RCC 7860 (cell line): ENCODE results near the gene LIPI.
"Not testable (repeated sequence)": the region's sequence is repeated elsewhere in the genome, so short reads cannot be mapped to it uniquely, and the experiment has no call there.

Experiments
- DNase-seq: peaks from one replicate; pipeline ENCODE4 v3.0.0-alpha.2; 2015; ENCODE audit warnings: low spot score
- FAIRE-seq: peaks from 2 replicates; lab custom pipeline; 2012; peaks lifted over from hg19 to GRCh38; lab: Jason Lieb, UNC

The LIPI gene

DNA sequence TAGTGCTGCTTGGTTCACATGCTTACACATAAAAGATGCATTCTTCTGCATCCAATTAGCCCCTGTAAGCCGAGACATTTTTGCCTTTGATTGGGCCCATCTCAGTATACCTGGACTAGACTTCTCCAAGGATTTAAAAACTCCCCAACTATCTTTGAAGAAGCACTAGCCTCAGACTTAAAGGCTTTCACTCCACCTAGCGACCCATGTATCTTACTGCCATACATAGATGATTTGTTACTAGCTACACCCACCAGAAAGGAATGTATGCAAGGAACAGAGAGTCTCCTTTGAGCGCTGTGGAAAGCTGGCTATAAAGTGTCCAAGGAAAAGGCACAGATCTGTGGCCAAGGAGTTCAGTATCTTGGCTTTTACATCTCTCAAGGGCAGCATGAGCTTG is 91.7 kb downstream of the LIPI start:
- DNase-seq (no peak), FAIRE-seq (no peak)

DNA sequence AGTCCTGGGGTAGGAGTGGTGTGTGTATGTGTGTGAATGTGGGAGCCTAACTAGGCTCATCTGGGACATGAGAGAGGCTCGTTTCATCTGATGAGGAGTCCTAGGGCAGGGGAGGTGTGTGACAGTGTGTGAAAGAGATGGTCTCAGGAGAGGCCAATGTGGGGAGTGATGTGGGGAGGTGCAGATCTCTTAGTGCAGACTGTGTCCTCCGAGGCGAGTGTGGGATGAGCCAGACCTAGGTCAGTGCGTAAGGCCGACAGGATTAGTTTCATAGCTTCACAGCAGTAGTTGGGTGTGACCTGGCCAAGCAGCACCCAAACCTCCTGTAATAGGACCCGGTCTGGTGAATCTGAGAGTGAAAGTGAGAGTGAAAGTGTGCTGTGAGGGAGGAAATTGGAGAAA is 94.7 kb downstream of the LIPI start:
- DNase-seq (no peak), FAIRE-seq (no peak)

DNA sequence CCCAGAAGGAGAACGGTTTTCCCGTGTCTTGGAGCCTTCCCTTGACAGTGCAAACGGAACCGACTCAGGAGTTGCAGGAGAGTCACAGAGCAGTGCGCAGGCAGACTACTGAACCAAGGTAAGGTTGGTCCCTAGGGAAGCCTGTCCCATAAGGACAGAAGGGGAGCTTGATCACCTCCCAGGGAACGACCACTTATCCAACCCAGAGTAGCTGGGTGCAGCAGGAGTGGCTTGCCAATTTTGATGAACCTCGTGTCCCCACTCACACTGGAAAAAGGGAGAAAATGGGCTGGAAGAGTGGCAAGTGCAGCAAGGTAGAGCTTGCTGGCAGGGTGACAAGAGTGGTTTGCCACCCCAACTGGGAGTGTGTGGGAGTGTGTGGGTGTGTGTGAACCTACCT is 95.1 kb downstream of the LIPI start:
- DNase-seq (no peak), FAIRE-seq (no peak)

DNA sequence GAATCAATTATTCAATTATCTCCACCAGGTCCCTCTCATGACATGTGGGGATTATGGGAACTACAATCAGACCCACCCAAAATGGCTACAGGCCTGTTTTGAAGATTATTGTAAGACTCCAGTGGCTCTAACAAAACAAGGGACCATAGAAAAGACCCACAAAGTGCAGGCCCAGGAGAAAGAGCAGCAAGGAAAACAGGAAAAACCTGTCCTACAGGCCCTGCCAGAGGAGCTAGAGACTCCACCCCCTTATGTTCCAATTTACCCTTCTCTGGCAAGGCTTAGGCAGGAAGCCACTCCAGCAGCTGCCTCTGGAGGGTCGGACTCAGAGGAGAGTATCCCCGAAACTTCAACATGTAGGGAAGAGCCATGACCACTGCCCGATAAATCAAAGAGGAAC is 96.5 kb downstream of the LIPI start:
- FAIRE-seq: no peak
- DNase-seq: no peak

DNA sequence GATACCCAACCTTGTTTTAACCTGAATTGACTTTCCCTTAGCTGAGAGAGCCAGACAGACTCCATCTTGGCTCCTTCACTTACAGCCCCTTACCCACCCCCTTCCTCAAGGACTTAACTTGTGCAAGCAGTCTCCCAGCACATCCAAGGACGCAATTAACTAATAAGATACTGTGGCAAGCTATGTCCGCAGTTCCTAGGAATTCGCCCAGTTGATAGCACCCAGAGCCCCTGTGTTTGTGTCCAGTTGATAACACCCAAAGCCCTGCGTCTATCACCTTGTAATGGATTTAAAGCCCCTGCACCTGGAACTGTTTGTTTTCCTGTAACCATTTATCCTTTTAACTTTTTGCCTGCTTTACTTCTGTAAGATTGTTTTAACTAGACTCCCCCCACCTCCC is 106.2 kb downstream of the LIPI start:
- not testable (repeated sequence) for FAIRE-seq

DNA sequence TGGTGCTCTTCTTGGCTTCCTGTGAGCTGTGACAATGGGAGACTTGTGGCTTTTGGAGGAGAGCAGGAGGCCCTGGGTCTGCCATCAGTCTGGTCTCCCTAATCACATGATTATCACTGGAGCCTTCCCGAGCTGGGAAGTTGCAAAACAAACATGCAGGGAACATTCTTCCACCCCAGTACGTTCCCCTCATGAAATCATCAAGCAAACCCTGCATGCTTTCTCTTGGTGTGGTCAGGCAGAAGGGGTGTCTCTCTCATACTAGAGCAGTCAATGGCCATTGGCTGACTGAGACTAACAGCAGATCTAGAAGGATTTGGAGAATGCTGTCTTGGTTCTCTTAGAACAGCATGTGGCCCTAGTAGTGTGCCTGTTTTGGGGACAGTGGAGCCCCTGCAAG is 111.2 kb downstream of the LIPI start:
- DNase-seq: no peak
- no peak for FAIRE-seq

More for the DNA sequence above, 106.2 kb downstream of the LIPI start:
- not testable (repeated sequence) for DNase-seq

DNA sequence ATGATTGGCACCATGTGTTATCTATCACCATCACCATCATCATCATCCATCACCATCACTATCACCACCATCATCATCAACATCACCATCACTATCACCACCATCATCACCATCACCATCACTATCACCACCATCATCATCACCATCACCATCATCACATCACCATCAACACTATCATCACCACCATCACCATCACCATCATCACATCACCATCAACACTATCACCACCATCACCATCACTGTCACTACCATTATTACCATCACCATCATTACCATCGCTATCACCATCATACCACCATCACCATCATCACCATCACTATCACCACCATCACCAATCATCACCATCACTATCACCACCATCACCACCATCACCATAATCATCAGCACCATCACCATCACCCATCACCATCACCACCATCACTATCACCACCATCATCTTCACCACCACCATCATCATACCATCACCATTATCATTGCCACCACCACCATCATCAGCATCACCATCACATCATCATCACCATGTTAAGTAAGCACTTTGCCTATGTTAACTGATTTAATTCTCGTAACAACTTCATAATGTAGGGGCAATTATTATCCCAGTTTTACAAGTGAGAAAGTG is 112.8 kb downstream of the LIPI start:
- no peak for DNase-seq
- no peak for FAIRE-seq

DNA sequence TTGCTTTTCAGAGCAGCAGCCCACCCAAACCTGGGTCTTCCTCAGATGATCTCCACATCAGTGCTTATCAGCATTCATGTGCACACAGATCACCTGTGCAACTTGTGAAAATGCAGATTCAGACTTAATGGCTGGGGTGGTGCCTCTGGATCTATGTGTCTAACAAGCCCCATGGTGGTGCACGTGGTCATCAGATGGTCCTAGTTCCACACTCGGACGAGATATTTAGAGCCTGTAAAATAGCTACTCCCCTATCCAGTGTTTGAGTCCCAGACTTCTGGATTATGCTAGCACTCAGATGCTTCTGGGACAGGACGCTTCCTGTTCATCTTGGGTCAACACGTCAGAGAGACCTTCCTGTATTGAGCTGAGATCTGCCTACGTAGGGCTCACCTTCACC is 114.2 kb downstream of the LIPI start:
- FAIRE-seq: no peak
- DNase-seq: no peak

DNA sequence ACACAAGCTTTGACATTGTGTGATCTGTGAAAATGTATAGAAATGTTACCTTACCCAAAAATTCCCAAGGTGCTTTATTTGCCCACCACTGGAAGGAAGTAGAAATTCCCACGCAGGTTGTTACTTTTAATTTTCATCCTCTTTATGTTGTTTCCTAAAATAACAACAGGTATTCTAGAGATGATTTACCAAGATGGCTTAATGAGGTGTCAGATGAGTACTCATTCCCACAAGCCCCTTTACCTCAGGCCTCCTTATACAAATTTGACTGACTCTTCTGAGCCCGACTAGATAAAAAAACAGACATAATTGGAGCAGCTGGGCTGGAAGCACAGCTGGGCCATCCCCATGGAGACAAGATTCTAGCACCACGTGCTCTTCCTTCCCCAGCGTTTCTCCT is 114.6 kb downstream of the LIPI start:
- FAIRE-seq: no peak
- DNase-seq: no peak

DNA sequence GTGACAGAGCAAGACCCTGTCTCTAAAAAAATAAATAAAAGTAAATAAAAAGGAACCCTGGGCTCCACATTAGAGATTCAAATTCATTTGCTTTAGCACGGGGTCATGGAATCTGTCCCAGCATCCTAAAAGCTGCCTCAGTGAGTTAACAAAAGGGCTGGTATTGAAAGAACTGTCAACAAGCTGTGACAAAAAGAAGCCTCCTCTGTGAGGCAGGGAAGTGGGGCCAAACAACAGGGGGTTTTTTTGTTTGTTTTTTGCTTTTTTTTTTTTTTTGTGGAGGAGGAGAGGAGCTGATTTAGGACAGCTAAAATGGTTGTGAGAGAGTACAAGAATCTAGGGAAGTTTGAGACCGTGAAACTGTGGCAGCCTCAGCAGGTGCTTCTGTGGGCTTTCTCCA is 115.7 kb downstream of the LIPI start:
- DNase-seq (no peak), FAIRE-seq (no peak)

DNA sequence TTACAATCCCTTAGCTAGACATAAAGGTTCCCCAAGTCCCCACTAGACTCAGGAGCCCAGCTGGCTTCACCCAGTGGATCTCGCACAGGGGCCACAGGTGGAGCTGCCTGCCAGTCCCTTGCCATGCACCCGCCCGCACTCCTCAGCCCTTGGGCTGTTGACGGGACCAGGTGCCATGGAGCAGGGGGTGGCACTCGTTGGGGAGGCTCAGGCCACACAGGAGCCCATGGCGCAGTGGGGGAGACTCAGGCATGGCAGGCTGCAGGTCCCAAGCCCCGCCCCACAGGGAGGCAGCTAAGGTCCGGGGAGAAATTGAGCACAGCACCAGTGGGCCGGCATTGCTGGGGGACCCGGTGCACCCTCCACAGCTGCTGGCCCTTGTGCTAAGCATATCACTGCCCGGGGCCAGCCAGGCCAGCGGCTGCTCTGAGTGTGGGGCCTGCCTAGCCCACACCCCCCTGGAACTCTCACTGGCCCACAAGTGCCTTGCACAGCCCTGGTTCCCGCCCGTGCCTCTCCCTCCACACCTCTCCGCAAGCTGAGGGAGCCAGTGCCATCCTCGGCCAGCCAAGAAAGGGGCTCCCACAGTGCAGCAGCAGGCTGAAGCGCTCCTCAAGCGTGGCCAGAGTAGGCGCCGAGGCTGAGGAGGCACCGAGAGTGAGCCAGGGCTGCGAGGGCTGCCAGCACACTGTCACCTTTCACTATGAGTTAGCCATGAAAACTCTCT is 117.8 kb downstream of the LIPI start:
- no peak for FAIRE-seq

DNA sequence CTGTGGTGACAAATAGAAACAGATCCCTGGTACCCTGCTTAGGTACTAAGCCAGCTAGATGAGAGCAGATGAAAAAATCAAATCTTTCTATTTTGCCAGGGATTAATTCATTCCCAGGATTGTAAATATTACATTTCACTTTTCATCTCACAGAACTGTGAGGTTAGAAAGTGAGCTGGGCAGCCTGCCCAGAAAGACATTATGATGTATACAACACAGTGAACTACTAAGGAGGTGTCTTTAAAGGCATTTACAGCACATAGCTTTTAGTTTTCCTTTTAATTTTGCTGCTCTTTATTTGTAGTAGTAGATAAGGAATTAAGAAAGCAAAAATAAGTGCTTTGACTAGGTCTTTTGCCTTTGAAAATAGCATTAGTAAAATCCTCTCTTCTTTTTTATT is 120.6 kb downstream of the LIPI start:
- DNase-seq, FAIRE-seq: not testable (repeated sequence)

More for the DNA sequence above, 117.8 kb downstream of the LIPI start:
- no peak for DNase-seq

DNA sequence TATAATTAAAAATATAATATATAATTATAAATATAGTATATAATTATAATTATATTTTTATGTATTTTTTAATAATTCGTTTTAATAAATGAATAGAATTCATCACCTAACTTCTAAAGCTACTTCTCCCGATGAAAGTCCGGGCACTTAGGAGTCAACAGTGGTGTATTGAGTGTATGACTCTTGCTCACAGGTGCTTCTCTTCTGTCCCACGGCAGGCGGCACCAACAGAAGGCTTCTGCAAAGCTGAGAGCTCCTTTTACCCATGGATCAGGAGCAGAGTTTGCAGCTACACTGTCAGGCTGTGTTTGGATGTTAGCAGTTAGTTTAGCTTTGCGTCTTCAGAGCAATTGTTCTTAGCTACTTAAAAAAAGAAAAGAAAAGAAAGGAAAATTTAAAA is 122.4 kb downstream of the LIPI start:
- FAIRE-seq: no peak
- no peak for DNase-seq

DNA sequence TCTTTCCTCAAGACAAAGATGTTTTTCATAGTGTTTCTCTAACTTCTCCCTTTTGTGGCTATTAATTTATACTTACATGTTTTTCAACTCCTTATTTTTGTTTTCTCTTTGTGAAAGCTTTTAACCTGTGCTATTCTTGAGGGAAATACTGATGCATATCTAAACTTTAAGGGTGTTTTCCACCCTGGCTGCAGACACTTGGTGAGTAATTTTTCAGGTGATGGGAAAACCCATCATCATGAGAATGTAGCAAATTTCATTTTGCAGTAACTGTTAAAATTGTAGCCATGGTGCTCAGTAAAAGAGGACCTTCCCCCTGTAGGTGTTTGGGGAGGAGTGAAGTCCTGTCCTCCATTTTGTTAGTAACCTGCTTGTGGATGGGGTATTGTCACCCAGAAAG is 124.2 kb downstream of the LIPI start:
- DNase-seq (no peak), FAIRE-seq (no peak)

DNA sequence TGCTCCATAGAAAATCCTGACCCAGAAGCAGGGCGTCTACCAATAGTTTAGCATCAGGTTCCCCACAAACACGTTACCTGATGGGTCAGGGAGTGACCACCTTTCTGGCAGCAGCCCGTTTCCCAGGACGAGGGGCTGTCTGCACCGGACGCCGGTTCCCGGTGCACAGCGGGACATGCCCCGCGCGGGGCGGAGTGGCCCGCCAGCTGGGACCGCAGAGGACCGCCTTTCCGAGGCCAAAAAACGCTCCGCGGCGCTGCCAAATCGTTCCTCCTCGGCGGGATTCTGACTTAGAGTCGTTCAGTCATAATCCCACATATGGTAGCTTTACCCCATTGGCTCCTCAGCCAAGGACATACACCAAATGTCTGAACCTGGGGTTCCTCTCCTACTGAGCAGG is 126.1 kb downstream of the LIPI start:
- DNase-seq (no peak), FAIRE-seq (no peak)

DNA sequence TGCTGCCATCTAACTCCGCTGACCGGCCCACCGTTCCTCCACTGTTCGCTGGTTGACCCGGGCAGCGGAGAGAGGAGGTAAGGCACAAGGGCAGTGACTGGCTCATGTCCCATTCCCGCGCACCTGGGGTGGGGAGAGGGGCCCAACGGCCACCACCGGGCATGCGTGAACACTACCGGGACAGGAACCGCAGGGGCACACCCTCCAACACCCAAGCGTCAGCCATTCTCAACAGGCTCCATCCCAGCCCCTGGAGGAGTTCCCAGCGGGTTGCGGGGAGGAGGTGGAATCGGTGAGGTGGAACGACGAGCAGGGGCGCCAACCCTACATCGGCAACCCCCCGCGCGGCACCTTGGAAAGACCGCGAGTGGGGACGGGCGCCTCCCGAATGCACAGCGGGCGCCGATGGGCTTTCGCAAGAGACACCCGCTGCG is 126.7 kb downstream of the LIPI start:
- DNase-seq (no peak), FAIRE-seq (no peak)

DNA sequence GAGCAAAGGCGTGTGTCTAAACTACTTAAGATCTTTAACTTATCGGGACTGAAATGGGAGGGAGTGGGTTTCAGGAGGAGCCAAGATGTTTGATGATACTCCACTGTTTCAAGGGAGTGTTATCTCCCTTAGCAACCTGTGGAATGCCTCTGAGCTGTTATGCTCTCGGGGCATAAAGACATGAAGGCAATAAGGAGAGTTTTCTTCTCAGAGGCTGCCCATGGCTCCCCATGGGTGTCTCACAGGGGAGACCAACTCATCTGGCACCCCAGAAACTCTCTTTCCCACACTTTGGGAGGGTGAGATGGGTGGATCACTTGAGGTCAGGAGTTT is 130.0 kb downstream of the LIPI start:
- DNase-seq (no peak), FAIRE-seq (no peak)

DNA sequence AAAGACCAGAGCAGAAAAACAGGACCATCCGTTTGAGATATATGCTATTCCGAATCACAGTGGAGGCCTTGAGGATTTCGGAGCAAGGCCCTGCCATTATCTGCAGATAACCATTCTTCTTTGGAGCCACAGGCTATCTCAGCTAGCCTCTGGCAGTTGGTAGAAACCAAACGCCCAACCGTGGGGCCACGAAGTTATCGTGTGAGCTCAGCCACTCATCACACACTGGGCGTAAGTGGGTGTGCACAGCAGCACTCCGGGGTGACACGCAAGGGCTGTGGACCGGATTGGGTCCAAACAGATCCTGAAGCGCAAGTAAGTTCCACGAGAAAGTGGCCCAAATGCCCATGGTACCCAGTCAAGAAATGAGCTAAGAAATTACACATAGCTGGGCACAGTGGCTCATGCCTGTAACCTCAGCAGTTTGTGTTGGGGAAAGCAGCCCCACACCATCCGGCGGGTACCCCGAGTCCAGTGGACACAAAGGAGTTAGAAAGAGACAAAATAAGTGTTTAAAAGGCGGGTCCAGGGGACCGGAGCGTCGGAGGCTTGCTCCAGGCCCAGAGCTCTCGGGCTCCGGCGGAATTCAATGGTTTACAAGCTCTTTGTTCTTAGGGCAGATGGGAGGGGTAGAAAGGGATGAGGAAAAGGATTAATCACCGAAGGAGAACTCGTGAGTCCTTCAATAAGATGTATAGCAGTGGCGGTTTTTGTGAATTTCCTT is 130.6 kb downstream of the LIPI start:
- FAIRE-seq (no peak), DNase-seq (no peak)

DNA sequence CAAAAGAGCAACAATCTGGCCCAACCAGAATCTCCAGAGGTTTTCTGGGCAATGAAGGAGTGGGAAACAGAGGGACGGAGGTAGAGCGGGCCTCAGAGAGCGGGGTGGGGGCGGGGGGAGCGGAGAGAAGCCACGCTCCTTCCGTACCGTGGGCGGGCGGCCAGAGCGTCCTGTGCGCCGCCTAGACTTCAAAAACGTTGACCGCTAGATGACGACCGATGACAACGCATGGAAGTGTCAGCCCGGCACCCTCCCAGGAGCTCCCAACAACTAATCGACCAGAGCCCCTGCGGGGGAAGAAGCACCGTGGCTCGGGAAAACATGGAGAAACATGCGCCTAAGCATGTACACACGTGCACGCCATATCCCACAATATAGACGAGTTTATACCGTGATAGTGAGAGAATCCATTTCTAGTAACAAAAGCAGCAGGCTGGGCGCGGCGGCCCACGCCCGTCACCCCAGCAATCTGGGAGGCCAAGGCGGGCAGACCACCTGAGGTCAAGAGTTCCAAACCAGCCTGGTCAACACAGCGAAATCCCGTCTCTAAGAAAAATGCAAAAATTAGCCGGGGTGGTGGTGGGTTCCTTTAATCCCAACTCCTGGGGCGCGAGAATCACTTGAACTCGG is 131.9 kb downstream of the LIPI start:
- DNase-seq: no peak
- FAIRE-seq: no peak

DNA sequence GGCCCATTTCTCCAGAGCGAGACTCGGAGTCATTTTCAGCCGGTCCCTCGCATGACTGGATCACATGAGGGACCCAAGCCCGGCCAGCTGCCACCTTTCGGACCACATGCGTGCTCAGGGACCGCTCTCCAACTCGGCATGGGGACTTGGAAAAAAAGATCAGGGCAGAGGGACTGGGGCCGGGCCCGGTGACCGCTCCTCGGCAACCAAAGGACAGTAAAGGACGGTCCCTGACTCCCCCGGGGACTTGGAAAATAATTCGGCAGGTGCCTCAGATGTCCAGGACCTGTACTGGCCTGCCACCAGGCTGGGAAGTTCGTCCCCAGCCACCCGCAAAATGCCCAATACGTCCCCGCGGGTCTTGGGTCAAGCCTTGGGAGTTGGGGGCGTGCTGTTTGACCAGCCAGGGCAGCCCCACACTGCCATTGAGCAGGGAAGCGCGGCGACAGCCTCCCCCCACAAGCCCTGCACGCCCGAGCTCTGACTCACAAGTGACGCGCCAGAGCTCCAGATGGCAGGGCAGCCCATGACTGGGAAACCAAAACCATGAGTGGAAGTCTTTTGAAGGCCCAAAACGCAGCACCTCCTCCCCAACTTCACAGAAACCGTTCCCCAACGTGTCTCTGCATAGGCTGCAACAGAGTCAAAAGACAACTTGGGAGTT is 134.5 kb downstream of the LIPI start:
- DNase-seq: no peak
- no peak for FAIRE-seq
